ENCODE data around the gene TANC1.

DNA sequence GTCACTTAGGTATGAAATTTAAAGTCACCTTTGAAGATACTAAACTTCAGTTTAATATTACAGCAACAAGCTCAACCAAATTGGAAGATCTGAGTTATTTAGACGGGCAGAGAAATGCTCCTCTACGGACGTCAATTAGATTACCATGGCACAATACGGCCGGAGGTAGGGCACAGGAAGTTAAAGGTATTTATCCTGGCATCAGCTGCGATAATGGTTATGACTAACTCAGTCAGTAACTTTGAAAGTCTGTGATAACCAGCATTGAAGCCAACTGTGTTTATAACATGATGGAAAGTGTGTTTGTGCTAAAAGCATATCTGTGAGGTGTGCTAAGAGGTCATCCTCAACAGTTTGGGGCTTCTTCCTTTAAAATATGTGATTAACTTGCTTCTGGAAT, 200.7 kb downstream of the TANC1 start:
- TF ChIP-seq CTCF (conservative IDR thresholded peaks at IDR 0.05; ENCODE audit: low read length) (no peak), EZH2phosphoT487 (IDR thresholded peaks at IDR 0.05; ENCODE audit: borderline replicate concordance) (no peak)
